Caco-2 (cell line): ENCODE data around the gene MAZ. TPM values are rescaled to one million over a fixed set of nuclear protein-coding genes. Genes with fewer than 3 reads are reported as not detected.

ENCODE experiments used
- BruUV-seq: library from RNA; stranded (reverse); fragments of 400-500 nt; replicated peaks from 2 replicates; lab custom pipeline; 2021; lab: Mats Ljungman, UMichigan
- CTCF ChIA-PET: fragments of 300-600 bp; sonication (Branson Sonifier 250); formaldehyde crosslinking; loops from one replicate; lab custom pipeline; 2022; ENCODE audit warnings: antibody characterized with exemption; lab: Charles Lee
- POLR2A ChIA-PET: fragments of 300-600 bp; sonication (Branson Sonifier 250); formaldehyde crosslinking; loops from one replicate; lab custom pipeline; 2022; ENCODE audit warnings: antibody characterized with exemption; lab: Charles Lee
- DNase-seq, 2 experiments: peaks; one replicate each; pipeline versions ENCODE4 v3.0.0 to v3.0.0-alpha.2; 2020 to 2022
- H3K27me3 ChIP-seq: replicated peaks from 2 replicates; pipeline ENCODE4 v1.6.0; 2011; ENCODE audit warnings: low read length; ENCODE audit not compliant: control insufficient read depth, insufficient read depth
- H3K36me3 ChIP-seq: 2 replicates; pipeline ENCODE4 v1.5.1; 2011; ENCODE audit warnings: low read length; ENCODE audit not compliant: control insufficient read depth, insufficient read depth
- H3K4me1 ChIP-seq: fragments of 250-450 bp; sonication (Bioruptor Pico); 2 replicates; pipeline ENCODE4 v1.5.1; 2020; ENCODE audit warnings: mild to moderate bottlenecking
- H3K4me3 ChIP-seq: 2 replicates; pipeline ENCODE4 v1.5.1; 2011; ENCODE audit warnings: low read depth, mild to moderate bottlenecking, control low read depth, low read length
- H3K9me3 ChIP-seq: fragments of 250-450 bp; sonication (Bioruptor Pico); 2 replicates; pipeline ENCODE4 v1.5.1; 2020; ENCODE audit warnings: mild to moderate bottlenecking, moderate library complexity
- H3K27ac Mint-ChIP-seq: one replicate; pipeline ENCODE4 v1.8.0; 2022; ENCODE audit warnings: mixed read lengths; ENCODE audit not compliant: unreplicated experiment
- H3K27me3 Mint-ChIP-seq: one replicate; pipeline ENCODE4 v1.8.0; 2022; ENCODE audit warnings: mixed read lengths; ENCODE audit not compliant: insufficient read depth, unreplicated experiment
- H3K36me3 Mint-ChIP-seq: one replicate; pipeline ENCODE4 v1.8.0; 2022; ENCODE audit warnings: mild to moderate bottlenecking, mixed read lengths; ENCODE audit not compliant: insufficient read depth, unreplicated experiment
- H3K4me1 Mint-ChIP-seq: one replicate; pipeline ENCODE4 v1.8.0; 2022; ENCODE audit warnings: low read depth, mixed read lengths; ENCODE audit not compliant: unreplicated experiment
- H3K4me3 Mint-ChIP-seq: one replicate; pipeline ENCODE4 v1.8.0; 2022; ENCODE audit warnings: mild to moderate bottlenecking, moderate library complexity, mixed read lengths; ENCODE audit not compliant: unreplicated experiment
- H3K9me3 Mint-ChIP-seq: one replicate; pipeline ENCODE4 v1.8.0; 2022; ENCODE audit warnings: mixed read lengths; ENCODE audit not compliant: unreplicated experiment
- CTCF ChIP-seq, 2 experiments: fragments of 200-600 bp in 1 of 2; IDR thresholded peaks; 1 replicate in 1 of 2; 2 replicates in 1 of 2; pipeline versions ENCODE4 v1.5.1 to v1.8.0; 2011 to 2022; ENCODE audit warnings: antibody characterized with exemption in 1 of 2, control low read depth in 1 of 2, inconsistent platforms in 1 of 2, low read depth in 1 of 2, low read length in 1 of 2, mild to moderate bottlenecking in 1 of 2, moderate library complexity in 1 of 2; ENCODE audit not compliant: insufficient read depth in 1 of 2, severe bottlenecking in 1 of 2, unreplicated experiment in 1 of 2
- intact Hi-C: fragments of 100-400 bp; cut with micrococcal nuclease; formaldehyde crosslinking; loops from one replicate; pipeline ENCODE4 v1.10.0; 2022; ENCODE audit not compliant: unreplicated experiment
- total RNA-seq: library from RNA; stranded (reverse); gene quantifications from 2 replicates; pipeline ENCODE4 v1.2.3, GENCODE V29; 2022

MAZ gene
- total RNA-seq, 1 experiment from 2014 or later: 317 TPM

GRCh38 chr16:29839822-29840221 lies 33.5 kb downstream of the MAZ start:
- Histone ChIP-seq H3K4me1 (no peaks in the 10 kb centered on the region), H3K9me3 (no peaks in the 10 kb centered on the region), H3K4me3 (no peak overlapping the region), H3K27me3 (no peaks in the 10 kb centered on the region), H3K36me3 (no peaks in the 10 kb centered on the region; the same call in 1 of the 2 replicates)
- ChIA-PET CTCF (interaction anchor here (0.7 to 1.3 kb wide), 2 partner anchors 9 to 10 kb away, joined by 4 to 5 read pairs; no protein-coding TSS in a partner anchor), POLR2A (no interaction called here)
- intact Hi-C loops: no loop called here
- H3K27me3 Mint-ChIP-seq: no peaks in the 10 kb centered on the region
- DNase-seq: no peak
- no peak overlapping the region for H3K4me3 Mint-ChIP-seq
- peaks cover 11% of the 10 kb centered on the region for H3K36me3 Mint-ChIP-seq
- BruUV-seq: no TSS peak
- H3K27ac Mint-ChIP-seq: no peak overlapping the region
- no peaks in the 10 kb centered on the region for H3K9me3 Mint-ChIP-seq
- TF ChIP-seq CTCF (IDR thresholded peaks at IDR 0.05; ENCODE audit: insufficient read depth in 1 of 2, low read depth in 1 of 2, low read length in 1 of 2, severe bottlenecking in 1 of 2, unreplicated experiment in 1 of 2): no peak
- H3K4me1 Mint-ChIP-seq: no peaks in the 10 kb centered on the region

- H3K27ac Mint-ChIP-seq: no peak overlapping the region
- no peak for DNase-seq
- Histone ChIP-seq H3K36me3 (no peaks in the 10 kb centered on the region; the same call in 1 of the 2 replicates), H3K4me3 (no peak overlapping the region), H3K27me3 (no peaks in the 10 kb centered on the region), H3K9me3 (no peaks in the 10 kb centered on the region), H3K4me1 (no peaks in the 10 kb centered on the region)
- H3K4me1 Mint-ChIP-seq: no peaks in the 10 kb centered on the region
- TF ChIP-seq CTCF (IDR thresholded peaks at IDR 0.05; ENCODE audit: insufficient read depth in 1 of 2, low read depth in 1 of 2, low read length in 1 of 2, severe bottlenecking in 1 of 2, unreplicated experiment in 1 of 2): no peak
- H3K27me3 Mint-ChIP-seq: no peaks in the 10 kb centered on the region
- ChIA-PET CTCF (interaction anchor here (1.3 kb wide), 1 partner anchor 8 kb away, joined by 4 read pairs; no protein-coding TSS in a partner anchor), POLR2A (no interaction called here)
- no TSS peak for BruUV-seq
- intact Hi-C loops: no loop called here
- H3K4me3 Mint-ChIP-seq: no peak overlapping the region
- H3K9me3 Mint-ChIP-seq: no peaks in the 10 kb centered on the region
- H3K36me3 Mint-ChIP-seq: peaks cover 14% of the 10 kb centered on the region
Observed at GRCh38 chr16:29840240-29840639, 33.9 kb downstream of the MAZ start.

- Histone ChIP-seq H3K36me3 (no peaks in the 10 kb centered on the region; the same call in 1 of the 2 replicates), H3K9me3 (no peaks in the 10 kb centered on the region), H3K4me1 (no peaks in the 10 kb centered on the region), H3K4me3 (no peak overlapping the region), H3K27me3 (no peaks in the 10 kb centered on the region)
- BruUV-seq: no TSS peak
- Mint-ChIP-seq H3K36me3 (peaks cover 16% of the 10 kb centered on the region), H3K4me1 (no peaks in the 10 kb centered on the region), H3K27ac (no peak overlapping the region), H3K9me3 (no peaks in the 10 kb centered on the region), H3K4me3 (no peak overlapping the region), H3K27me3 (no peaks in the 10 kb centered on the region)
- no peak for TF ChIP-seq CTCF (IDR thresholded peaks at IDR 0.05; ENCODE audit: insufficient read depth in 1 of 2, low read depth in 1 of 2, low read length in 1 of 2, severe bottlenecking in 1 of 2, unreplicated experiment in 1 of 2)
- no peak for DNase-seq
- intact Hi-C loops: no loop called here
- CTCF ChIA-PET: no interaction called here
- POLR2A ChIA-PET: no interaction called here
Observed at GRCh38 chr16:29841631-29842030, 35.3 kb downstream of the MAZ start.
